Thyroid gland (tissue), 4 donors: ENCODE data around the gene PLXNA4. TPM values are rescaled to one million over a fixed set of nuclear protein-coding genes. Genes with fewer than 3 reads are reported as not detected.

Experiments
- DNase-seq, 2 donors: peaks; one replicate each; pipeline ENCODE4 v3.0.0-alpha.2; 2019
- H3K27ac ChIP-seq, 3 donors: fragments of 200-600 bp; sonication (generic); 1 replicate in 2 of 3; 2 replicates in 1 of 3; pipeline ENCODE4 v1.5.1; 2016 to 2019; ENCODE audit warnings: mild to moderate bottlenecking in 1 of 3, moderate library complexity in 1 of 3
- H3K27me3 ChIP-seq: fragments of 200-600 bp; sonication (generic); one replicate; pipeline ENCODE4 v1.5.1; 2019
- H3K36me3 ChIP-seq, 2 donors: fragments of 200-600 bp; sonication (generic); one replicate each; pipeline ENCODE4 v1.5.1; 2016 to 2019
- H3K4me1 ChIP-seq, 2 donors: fragments of 200-600 bp; sonication (generic); one replicate each; pipeline ENCODE4 v1.5.1; 2017 to 2019
- H3K4me3 ChIP-seq, 3 donors: fragments of 200-600 bp; sonication (generic); replicated peaks in 1 of 3; 1 replicate in 2 of 3; 2 replicates in 1 of 3; pipeline ENCODE4 v1.5.1; 2016; ENCODE audit warnings: mild to moderate bottlenecking in 1 of 3
- H3K9me3 ChIP-seq: fragments of 200-600 bp; sonication (generic); one replicate; pipeline ENCODE4 v1.5.1; 2017
- POLR2A ChIP-seq, 2 donors: fragments of 450-650 bp; IDR thresholded peaks; one replicate each; pipeline ENCODE4 v1.6.1; 2017; ENCODE audit warnings: antibody characterized with exemption in 2 of 2, mild to moderate bottlenecking in 2 of 2, moderate library complexity in 1 of 2
- WGBS, 2 donors: methylation state at CpG; one replicate each; pipeline ENCODE4 v1.1.5; 2017; 5-methylcytosine and 5-hydroxymethylcytosine counted together
- intact Hi-C: fragments of 100-400 bp; cut with DNase I; formaldehyde crosslinking; loops from one replicate; pipeline ENCODE4 v1.15.1; 2023
- total RNA-seq, 4 donors: library from RNA; depleted of rRNA; stranded (reverse); fragments of >200 nt; gene quantifications; one replicate each; pipeline ENCODE4 v1.2.3, GENCODE V29; 2016
- TF ChIP-seq, protein P1 (sequence below), 6 experiments: fragments of 200-600 bp in 3 of 6; fragments of 450-650 bp in 3 of 6; sonication (generic) in 3 of 6; IDR thresholded peaks; one replicate each; pipeline ENCODE4 v1.5.1; 2016 to 2019; ENCODE audit warnings: antibody characterized with exemption in 6 of 6, mild to moderate bottlenecking in 2 of 6, inconsistent platforms in 1 of 6, moderate library complexity in 1 of 6

Gene PLXNA4
- total RNA-seq, 4 donors from 2014 or later, result 1.3 to 8.3 (median 2.4) TPM

DNA sequence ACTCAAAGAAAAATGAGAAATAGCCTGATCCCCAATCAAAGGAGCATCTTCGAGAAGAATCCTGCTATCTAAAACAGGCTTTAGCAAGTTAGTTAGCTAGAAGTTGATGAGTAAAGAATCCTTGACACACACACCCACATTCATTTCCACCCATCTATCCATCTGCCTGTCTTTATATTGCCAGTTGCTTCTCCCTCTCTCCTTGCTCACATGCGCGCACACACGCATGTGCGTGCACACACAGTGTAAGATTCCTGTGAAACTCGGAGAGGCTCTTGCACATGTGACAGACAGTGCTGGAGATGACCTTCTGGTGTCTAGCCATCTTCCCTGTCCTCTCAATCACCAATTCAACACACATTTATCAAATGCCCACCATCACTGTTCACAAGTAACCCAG is 393.3 kb downstream of the PLXNA4 start:
- Histone ChIP-seq H3K27me3 (no peaks in the 10 kb centered on the region), H3K27ac (no peak overlapping the region), H3K9me3 (no peaks in the 10 kb centered on the region), H3K4me1 (no peaks in the 10 kb centered on the region), H3K4me3 (no peak overlapping the region), H3K36me3 (no peaks in the 10 kb centered on the region)
- intact Hi-C loops, result no loop called here
- TF ChIP-seq, protein P1, sequence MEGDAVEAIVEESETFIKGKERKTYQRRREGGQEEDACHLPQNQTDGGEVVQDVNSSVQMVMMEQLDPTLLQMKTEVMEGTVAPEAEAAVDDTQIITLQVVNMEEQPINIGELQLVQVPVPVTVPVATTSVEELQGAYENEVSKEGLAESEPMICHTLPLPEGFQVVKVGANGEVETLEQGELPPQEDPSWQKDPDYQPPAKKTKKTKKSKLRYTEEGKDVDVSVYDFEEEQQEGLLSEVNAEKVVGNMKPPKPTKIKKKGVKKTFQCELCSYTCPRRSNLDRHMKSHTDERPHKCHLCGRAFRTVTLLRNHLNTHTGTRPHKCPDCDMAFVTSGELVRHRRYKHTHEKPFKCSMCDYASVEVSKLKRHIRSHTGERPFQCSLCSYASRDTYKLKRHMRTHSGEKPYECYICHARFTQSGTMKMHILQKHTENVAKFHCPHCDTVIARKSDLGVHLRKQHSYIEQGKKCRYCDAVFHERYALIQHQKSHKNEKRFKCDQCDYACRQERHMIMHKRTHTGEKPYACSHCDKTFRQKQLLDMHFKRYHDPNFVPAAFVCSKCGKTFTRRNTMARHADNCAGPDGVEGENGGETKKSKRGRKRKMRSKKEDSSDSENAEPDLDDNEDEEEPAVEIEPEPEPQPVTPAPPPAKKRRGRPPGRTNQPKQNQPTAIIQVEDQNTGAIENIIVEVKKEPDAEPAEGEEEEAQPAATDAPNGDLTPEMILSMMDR (IDR thresholded peaks at IDR 0.05), result no peak
- TF ChIP-seq POLR2A (IDR thresholded peaks at IDR 0.05), result no peak
- no peak for DNase-seq
- 91 to 98% methylated on average over 6 of the region's 6 CpGs for WGBS, 2 donors

DNA sequence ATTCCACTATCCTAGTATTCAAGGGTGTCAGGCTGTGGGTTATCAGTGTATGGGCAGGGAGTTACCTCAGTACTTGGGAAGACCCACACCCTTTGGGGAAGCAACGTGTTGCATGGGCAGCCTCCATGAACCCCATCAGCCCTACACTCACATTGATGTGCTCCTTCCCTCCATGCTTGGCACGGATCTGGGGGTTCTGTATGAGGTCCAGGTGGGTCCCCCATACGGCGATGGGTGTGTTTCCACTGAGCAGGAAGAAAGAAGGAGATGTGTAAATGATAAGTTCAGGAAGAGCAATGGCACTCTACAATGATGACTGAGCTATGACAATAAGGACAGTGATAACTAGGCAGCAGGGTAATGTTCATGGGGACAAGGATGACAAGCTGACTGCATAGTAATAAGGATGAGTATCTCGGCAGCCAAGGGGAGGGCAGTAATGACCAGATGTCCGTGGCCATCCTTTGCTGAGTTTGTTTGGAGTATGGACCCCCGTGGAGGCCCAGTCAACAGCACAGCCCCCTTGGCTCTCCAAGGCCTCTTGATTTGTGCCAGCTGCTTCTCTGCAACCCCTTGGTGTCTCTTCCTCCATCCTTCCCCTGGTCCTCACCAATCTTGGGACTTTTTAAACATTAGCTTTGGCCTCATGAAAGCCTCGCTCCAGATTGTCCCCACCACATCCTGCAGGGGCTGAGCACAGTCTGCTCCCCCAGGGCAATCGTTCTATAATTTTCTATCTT is 394.2 kb downstream of the PLXNA4 start:
- TF ChIP-seq POLR2A (IDR thresholded peaks at IDR 0.05), result no peak
- TF ChIP-seq, protein P1 (IDR thresholded peaks at IDR 0.05), result no peak
- no peaks in the 10 kb centered on the region for H3K9me3 ChIP-seq
- no peak for DNase-seq
- H3K27ac ChIP-seq, result no peak overlapping the region
- H3K4me1 ChIP-seq, result no peaks in the 10 kb centered on the region
- no peak overlapping the region for H3K4me3 ChIP-seq
- H3K36me3 ChIP-seq, result no peaks in the 10 kb centered on the region
- 82 to 90% methylated on average over 9 of the region's 9 CpGs for WGBS, 2 donors
- H3K27me3 ChIP-seq, result no peaks in the 10 kb centered on the region
- intact Hi-C loops, result no loop called here

DNA sequence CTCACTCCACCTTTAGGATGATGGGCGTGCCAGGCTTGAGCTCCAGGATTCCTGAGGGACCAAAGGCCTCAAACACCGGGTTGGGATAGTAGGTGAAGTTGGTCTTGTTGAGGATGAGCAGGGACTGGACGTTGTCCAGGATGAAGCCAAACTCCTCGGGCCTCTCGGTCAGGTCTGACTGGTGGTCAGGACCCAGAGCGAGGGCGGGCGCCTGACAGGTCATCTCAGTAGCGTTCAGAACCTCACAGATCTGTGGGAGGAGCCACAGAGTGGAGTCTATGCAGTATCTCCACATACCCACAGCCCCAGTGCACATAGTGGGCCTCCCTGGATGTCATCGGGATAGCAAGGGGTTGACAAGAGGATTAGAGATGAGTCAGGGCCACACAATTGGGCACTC is 394.9 kb downstream of the PLXNA4 start:
- Histone ChIP-seq H3K9me3 (no peaks in the 10 kb centered on the region), H3K36me3 (no peaks in the 10 kb centered on the region), H3K4me1 (no peaks in the 10 kb centered on the region), H3K27me3 (no peaks in the 10 kb centered on the region), H3K27ac (no peak overlapping the region), H3K4me3 (no peak overlapping the region)
- no peak for DNase-seq
- WGBS, 2 donors, result 94 to 96% methylated on average over 9 to 10 of the region's 10 CpGs
- intact Hi-C loops, result no loop called here
- TF ChIP-seq, protein P1 (IDR thresholded peaks at IDR 0.05), result no peak
- TF ChIP-seq POLR2A (IDR thresholded peaks at IDR 0.05), result no peak

DNA sequence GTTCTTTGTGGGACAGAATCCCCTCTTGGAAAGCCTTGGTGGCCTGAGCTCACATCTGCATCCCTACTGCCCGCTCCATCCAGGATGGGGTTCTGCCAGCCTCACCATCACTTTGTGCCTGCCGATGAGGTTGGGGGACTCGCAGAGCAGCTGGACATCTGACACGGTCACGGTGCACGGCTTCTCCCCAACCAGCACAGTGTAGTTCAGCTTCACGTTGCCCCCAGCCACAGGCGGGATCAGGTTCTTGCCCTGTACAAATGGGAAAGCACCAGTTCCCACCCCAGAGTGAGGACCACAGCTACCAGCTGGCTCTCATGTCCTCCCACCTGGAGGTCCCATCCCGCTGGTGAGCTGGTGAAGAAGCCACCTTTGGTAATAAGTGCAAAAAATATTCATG is 395.8 kb downstream of the PLXNA4 start:
- Histone ChIP-seq H3K4me3 (no peak overlapping the region), H3K4me1 (no peaks in the 10 kb centered on the region), H3K9me3 (no peaks in the 10 kb centered on the region), H3K36me3 (no peaks in the 10 kb centered on the region), H3K27ac (no peak overlapping the region), H3K27me3 (no peaks in the 10 kb centered on the region)
- DNase-seq, result no peak
- intact Hi-C loops, result no loop called here
- 93 to 98% methylated on average over 4 to 9 of the region's 9 CpGs for WGBS, 2 donors
- TF ChIP-seq POLR2A (IDR thresholded peaks at IDR 0.05), result no peak
- TF ChIP-seq, protein P1 (IDR thresholded peaks at IDR 0.05), result no peak

DNA sequence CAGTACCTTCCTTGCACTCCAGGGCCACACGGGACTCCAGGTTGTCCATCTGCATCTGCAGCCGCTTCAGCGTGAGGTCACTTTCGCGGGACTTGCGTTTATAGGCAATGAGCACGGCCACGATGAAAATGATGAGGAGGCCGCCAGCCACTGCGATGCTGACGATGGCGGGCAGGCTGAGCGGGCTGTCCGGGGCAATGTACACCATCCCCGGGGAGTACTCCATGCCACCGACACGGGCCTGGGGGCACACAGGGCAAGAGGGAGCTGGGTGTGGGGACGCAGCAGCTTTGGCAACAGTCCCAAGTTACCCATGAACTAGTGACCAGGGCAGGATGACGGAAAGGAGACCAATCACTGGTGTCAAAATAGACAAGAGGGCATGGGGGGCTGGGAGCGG is 396.6 kb downstream of the PLXNA4 start:
- Histone ChIP-seq H3K4me1 (no peaks in the 10 kb centered on the region), H3K4me3 (no peak overlapping the region), H3K27ac (no peak overlapping the region), H3K27me3 (no peaks in the 10 kb centered on the region), H3K36me3 (no peaks in the 10 kb centered on the region), H3K9me3 (no peaks in the 10 kb centered on the region)
- WGBS, 2 donors, result 96% methylated on average over 15 to 20 of the region's 20 CpGs
- intact Hi-C loops, result no loop called here
- TF ChIP-seq POLR2A (IDR thresholded peaks at IDR 0.05), result no peak
- TF ChIP-seq, protein P1 (IDR thresholded peaks at IDR 0.05), result no peak
- DNase-seq, result no peak
